HG03565 (cell line): ENCODE measurements around the gene ADAMTSL3.
"Not testable (repeated sequence)": the region's sequence is repeated elsewhere in the genome, so short reads cannot be mapped to it uniquely, and the experiment has no call there.

Source experiments
- ATAC-seq: cut with Tn5 transposase; IDR thresholded peaks from one replicate; pipeline ENCODE4 v1.9.1; 2021; ENCODE audit warnings: mild to moderate bottlenecking, moderate library complexity; ENCODE audit not compliant: unreplicated experiment

ADAMTSL3 gene

DNA sequence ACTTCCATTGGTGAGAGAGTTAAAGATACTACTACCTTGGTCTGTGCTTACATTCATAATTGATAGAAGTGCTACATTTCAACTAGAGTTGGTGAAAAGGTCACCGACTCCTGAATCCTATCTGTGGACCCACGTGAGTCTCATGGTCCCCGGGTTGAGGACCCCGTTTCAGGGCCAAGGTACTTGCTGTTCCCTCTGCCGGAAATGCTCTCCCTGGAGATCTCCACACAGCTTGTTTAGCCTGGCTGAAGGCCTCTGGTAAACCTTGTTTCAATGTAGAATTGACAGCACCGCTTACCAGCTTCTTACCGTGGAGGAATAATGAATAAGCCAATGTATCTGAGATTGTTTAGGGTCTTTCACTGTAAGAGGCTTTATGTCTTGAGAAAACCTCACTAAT, 355.7 kb downstream of the ADAMTSL3 start:
- ATAC-seq, result no peak

DNA sequence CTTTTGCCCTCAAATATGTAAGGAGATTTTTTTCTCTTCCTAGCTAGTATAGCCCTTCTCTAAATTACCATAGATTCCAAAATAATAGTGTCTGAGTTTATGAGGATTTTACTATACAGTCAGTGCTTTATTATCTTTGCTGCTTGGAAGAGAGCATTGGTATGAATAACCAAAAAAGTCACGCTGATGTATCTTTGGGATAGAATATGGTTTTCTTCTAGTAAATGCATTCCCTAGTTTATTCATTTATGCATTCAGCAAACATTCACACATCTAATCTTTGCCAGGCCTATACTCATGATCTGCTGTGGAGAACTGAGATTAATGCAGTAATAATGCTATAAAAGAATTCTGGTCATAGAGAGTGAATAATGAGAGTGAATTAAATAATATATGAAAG, 356.3 kb downstream of the ADAMTSL3 start:
- no peak for ATAC-seq

DNA sequence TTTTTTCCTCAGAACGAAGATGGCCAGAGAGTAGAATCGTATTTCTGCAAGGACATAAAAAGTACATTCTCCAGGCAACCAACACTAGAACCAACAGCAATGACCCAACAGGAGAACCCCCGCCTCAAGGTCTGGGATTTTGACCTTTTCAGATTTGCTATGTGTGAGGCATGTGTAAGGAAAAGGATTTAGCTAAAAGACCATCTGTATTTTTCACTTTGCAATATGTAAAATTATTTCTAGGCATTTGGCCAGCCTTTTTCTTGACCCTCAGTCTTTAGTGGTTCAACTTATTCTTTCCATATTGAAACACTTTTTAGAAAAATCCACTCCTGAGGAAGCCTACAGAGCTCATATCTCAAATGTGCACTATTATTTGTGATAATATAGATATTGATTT, 362.4 kb downstream of the ADAMTSL3 start:
- ATAC-seq, result no peak

DNA sequence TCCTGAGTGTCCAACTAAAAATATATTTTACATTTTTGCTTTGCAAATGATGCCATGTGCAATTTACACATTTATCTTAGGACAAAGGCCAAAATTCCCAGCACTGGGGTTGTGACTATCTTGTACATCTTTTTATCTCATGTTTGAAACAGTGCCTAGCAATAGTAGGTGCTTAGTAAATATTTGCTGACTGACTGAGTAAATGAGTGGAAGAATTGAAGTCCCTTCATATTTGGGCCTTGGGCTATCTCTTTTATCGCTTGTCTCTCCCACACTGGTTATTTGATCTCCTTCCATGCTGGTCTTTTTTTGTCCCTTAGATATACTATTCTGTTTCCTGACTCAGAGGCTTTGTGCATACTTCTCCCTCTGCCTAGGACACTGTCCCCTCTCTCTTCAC, 368.6 kb downstream of the ADAMTSL3 start:
- no peak for ATAC-seq

DNA sequence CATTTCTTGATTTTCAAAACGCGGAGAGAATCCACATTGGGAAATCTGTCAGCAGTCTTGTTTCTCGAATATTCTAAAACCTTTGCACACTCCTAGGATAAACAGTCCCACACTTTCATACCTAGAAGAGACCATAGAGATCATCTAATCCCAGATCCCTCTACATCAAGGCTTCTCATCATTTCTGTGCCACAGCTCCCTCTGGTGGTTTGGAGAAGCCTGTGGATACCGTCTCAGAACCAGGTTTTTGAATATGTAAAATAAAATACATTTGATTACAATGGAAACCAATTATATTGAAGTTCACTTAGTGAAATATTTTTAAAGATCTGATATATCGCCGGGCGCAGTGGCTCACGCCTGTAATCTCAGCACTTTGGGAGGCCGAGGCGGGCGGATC, 369.7 kb downstream of the ADAMTSL3 start:
- no peak for ATAC-seq

DNA sequence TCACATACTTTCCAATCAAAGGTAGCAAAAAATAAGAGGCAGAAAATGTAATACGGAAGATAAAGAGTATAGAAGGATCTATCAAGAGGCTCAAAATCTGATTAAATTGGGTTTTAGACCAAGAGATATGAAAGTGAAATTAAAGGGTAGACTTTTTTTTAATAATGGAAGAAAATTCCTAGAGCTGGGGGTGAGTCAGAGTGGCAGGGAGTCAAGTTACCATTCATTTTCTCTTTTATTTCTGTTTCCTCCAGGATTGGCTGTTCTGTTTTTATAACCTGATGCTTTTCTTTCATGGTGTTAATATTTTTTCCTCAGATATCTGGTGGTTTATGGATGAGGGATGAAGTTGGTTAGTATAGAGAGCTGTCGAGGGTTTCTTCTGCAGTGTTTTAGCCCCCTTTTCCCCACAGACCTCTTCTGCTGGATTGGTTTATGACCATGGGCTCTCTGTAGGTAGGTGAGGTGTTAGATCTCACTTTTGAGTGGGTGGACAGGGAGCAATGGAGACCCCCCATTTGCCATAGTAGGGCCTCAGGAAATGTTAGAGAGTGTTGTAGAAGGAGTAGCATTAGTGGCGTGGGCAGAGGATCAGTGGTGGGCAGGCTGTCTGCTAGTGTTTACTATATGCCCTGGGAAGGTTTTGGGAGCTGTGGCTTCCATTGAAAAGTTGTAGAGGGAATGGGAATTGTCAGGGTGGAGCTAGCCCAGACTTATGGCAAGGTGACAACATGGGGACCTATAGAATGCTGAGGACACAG, 380.1 kb downstream of the ADAMTSL3 start:
- no peak for ATAC-seq

DNA sequence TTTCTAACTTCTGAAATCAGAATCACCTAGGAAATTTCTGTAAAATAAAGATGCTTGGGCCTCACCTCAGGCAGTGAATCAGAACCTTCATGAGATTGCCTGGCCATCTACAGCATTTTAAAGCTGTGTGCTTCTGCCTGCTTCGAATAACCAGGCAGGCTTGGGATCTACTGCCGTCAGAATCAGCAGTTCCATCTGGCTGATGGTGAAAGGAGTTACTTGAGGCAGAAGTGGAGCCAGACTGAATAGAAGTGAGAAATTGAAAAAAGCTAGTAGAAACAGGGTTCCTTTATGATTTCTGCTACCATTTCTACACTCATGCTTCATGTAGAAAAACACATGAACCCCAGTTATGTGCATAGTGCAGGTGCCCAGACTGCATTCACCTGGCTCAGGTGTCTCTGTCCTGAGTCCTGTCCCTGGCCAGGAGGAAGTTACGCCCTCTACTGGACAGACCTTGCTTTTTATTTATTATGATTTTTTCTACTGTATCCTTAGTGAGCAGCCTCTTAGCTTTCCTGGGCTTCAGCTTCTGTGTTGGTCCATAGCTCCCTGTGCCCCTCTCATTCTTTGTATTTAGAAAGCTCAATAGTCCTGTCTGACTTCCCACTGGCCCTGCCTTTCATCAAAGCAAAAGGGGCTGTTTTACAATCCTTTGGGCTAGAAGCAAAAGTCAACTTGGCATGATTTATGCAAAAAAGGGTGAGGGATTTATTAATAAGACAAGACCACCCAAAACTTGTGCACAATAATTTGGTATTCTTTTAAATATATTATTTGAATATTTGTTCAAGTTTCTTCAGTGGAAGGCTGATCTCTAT, 380.9 kb downstream of the ADAMTSL3 start:
- no peak for ATAC-seq

DNA sequence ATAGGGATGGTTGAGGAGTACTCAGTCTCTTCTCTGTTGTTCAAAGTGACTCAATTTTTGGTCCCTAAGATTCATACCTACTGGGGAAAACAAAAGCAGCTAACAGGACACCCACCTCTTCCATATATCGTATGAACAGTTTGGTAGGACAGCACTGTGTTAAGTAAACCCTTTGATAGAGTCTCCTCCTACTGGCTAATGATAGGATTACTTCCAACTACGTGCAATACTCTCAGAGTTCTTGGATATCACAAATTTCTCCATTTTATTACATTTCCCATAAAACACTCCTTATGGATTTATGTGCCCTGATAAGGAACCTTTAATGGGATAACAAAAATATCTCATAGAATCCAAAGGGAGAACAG, 381.5 kb downstream of the ADAMTSL3 start:
- ATAC-seq, result no peak

DNA sequence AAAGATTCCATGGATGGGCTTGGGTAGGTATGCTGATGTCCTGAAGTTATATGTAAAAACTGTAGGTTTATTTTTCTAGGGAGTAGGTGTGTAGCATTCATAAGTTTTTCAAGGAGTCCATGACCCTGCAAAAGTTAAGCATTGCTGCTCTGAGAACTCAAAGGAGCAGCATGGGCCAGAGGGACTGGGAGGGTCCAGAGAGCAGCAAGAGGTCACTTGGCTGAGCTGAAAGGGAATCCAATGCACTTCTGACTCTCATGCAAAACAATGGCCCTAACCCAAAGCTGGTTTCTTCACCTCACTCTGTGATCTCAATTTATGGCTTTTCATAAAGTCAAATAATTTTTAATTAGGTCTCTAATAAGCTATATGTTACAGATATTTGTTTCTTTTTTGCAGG, 383.4 kb downstream of the ADAMTSL3 start:
- no peak for ATAC-seq

DNA sequence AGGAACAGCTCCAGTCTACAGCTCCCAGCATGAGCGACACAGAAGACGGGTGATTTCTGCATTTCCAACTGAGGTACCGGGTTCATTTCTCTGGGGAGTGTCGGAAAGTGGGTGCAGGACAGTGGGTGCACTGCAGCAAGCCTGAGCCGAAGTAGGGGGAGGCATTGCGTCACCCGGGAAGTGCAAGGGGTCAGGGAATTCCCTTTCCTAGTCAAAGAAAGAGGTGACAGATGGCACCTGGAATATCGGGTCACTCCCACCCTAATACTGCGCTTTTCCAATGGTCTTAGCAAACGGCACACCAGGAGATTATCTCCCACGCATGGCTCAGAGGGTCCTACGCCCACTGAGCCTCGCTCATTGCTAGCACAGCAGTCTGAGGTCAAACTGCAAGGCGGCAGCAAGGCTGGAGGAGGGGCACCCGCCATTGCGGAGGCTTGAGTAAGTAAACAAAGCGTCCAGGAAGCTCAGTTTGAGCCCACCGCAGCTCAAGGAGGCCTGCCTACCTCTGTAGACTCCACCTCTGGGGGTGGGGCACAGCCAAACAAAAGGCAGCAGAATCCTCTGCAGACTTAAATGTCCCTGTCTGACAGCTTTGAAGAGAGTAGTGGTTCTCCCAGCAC, 388.6 kb downstream of the ADAMTSL3 start:
- ATAC-seq, result not testable (repeated sequence)

DNA sequence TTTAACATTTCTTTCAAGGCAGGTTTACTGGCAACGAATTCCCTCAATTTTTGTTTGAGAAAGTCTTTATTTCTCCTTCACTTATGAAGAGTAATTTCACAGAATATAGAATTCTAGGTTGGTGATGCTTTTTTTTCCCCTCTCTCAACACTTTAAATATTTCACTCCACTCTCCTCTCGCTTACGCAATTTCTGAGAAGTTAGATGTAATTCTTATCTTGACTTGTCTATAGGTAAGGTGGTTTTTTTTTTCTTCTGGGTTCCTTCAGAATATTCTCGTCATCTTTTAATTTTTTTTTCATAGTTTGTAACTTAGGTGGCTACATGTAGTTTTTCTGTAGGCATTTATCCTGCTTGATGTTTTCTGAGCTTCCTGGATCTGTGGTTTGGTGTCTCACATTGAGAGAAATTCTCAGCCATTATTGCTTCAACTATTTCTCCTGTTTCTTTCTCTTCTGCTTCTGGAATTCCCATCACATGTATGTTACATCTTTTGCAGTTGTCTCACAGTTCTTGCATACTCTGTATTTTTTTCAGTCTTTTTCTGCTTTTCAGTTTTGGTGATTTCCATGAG, 392.2 kb downstream of the ADAMTSL3 start:
- ATAC-seq, result no peak

DNA sequence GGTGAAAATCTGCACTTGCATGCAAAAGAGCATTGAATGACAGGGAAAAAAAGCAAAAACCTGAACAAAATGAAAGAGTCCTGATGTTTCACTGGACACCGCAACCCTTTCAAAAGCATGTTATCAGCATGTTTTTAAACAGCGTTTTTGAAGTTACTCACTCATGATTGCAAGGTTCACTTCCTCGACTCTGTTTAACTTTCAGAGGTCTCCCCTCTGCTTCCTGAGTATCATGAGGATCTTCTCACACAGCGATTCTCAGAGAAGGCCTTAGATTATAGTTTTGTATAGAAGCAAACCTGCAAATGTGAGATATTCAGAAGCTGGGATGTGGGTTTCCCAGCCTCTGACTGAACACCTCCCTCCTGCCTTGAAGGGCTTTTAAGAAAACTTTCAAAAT, 395.6 kb downstream of the ADAMTSL3 start:
- ATAC-seq, result not testable (repeated sequence)

DNA sequence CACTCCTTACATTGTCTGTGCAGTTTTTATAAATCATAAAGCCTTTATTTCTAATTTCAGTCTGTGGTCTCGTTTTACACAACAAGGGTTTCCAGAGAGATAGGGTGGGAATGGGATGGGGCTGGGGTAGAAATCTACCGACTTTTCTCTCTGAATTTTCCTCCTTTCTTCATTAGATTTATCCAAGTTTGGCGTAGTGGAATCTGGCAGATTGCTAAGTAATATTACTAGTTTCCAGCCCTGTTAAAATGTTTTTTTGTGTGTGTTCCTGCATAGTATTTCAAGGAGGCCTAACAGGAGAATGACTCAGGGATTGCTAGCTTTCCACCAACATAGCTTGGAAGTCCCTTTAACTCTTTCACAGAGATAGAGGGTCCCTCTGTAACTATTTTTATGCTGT, 396.2 kb downstream of the ADAMTSL3 start:
- ATAC-seq, result no peak

DNA sequence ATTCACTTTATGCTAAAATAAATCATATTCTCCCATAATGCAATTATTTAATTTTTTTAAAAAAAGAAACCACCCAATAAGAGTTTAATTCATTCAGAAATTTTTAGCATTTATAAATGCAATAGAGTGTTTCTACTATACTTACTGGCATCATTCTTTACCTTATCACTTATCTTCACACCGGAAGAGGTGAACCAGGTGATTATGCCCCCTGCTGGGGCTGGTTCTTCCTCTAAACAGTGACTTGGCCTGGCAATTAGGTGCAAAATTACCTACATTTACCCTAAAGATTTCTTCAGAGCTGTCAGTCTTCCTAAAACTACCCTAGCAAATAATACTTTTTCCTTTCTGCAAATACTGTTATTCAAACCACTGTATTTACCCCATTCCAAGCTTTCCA, 397.2 kb downstream of the ADAMTSL3 start:
- not testable (repeated sequence) for ATAC-seq

DNA sequence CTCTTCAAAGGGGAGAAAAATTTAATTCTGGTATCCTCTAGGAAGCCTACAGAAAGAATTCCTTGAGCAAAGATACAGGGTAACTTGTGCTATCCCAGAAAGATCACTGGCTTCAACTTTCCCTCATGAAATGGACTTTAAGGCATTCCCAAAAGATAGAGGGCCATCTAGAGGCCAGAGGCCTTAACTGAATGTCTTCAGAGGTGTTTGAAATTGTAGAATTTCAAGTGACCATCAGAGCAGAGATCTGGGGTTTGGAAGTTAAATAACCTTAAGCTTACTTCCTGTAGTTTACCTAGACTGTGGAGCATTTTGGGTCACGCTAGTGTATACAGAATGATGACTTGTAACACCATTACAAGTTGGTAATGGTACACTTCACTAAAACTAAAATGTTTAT, 400.6 kb downstream of the ADAMTSL3 start:
- not testable (repeated sequence) for ATAC-seq

DNA sequence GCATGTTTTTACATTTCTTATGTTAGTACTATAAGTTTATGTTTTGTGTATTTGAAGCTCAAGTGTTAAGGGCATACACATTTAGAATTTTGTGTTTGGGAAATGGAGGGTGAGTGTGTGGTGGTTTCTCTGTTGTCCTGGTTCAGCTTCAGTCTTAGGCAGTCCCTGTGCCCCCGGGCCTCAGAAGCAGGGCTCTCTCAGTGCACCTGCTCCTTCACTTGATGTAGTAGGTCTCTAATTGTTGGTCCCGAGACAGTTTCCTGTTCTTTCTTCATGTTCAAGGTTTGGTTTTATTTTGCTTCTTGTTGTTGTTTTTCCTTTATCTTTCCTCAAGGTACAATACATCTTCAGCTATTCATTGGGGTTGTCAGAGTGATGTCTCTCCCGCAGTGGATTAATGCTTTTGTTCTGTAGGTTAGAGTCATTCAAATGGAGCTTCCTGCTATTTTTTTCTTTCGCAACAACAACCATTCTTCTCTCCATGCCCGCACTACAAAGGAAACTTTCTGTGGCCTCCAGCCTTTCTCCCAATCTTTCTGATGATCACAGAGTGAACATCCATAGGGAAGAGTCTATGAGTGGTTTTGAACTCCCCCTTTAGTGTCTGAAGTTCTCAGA, 403.9 kb downstream of the ADAMTSL3 start:
- ATAC-seq, result no peak

DNA sequence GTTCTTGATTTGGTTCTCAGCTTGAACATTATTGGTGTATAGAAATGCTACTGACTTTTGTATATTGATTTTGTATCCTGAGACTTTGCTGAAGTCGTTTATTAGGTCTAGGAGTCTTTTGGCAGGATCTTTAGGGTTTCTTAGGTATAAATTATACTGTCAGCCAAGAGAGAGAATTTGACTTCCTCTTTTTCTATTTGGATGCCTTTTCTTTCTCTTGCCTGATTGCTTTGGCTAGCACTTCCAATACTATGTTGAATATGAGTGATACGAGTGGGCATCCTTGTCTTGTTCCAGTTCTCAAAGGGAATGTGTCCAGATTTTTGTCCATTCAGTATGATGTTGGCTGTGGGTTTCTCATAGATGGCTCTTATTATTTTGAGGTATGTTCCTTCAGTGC, 409.8 kb downstream of the ADAMTSL3 start:
- ATAC-seq, result not testable (repeated sequence)

DNA sequence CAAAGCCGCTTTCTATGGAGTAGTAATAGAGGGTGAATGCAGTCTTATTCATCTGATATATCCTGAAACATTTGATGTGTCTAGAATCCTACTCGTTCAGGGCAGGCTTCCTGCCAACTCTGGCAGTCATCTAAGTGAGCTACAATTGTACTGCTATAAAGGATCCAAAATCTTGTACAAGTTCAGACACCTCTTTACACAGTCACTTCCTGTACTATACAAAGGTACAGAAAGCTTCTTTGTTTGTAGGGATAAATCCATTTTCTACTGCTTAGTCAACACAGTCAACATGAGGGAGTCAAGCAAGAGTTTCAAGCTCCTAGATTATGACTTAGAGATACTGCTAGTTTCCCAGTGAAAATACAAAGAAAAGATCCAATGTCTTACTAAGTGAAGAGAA, 414.8 kb downstream of the ADAMTSL3 start:
- not testable (repeated sequence) for ATAC-seq

DNA sequence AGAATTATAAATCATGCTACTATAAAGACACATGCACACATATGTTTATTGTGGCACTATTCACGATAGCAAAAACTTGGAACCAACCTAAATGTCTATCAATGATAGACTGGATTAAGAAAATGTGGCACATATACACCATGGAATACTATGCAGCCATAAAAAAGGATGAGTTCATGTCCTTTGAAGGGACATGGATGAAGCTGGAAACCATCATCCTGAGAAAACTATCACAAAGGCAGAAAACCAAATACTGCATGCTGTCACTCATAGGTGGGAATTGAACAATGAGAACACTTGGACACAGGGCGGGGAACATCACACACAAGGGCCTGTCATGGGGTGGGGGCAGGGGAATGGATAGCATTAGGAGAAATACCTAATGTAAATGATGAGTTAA, 424.1 kb downstream of the ADAMTSL3 start:
- ATAC-seq, result not testable (repeated sequence)

DNA sequence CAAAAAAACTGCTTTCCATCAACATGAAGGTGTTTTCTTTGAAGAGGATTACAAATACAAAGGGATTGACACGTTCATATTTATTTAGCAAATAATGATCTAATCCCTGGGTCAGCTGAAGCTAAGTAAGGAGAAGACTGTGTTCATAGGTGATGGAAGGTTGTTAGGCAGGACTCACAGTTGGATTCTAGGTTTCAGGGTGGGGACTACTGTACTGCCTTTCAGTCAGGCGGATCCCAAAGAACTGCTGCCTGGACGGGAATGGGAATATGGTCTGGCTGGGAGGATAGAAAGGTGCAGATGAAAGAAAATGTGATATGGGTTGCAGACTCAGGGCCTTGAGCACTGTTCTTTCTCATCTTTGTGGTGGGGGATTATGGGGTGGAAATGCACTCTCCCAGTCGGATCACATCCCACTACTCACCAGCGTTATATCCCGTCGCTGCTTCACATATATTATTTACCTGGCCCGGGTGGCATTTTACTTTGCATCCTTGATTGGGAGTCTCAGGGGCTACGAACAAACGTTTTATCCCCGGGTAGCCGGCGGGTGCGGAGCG, 425.5 kb downstream of the ADAMTSL3 start:
- ATAC-seq, result not testable (repeated sequence)
